Neural progenitor cell (in vitro differentiated cells): ENCODE data around the gene ZIM2.

Experiments
- CTCF ChIP-seq: fragments of 200-600 bp; sonication (generic); IDR thresholded peaks from 2 replicates; pipeline ENCODE4 v1.5.1; 2017; ENCODE audit warnings: antibody characterized with exemption, mild to moderate bottlenecking
- EZH2 ChIP-seq: fragments of 200-600 bp; sonication (generic); IDR thresholded peaks from 2 replicates; pipeline ENCODE4 v1.6.1; 2017; ENCODE audit warnings: antibody characterized with exemption, mild to moderate bottlenecking, moderate library complexity
- EZH2phosphoT487 ChIP-seq: fragments of 200-600 bp; sonication (generic); IDR thresholded peaks from 2 replicates; pipeline ENCODE4 v1.6.1; 2017; ENCODE audit warnings: antibody characterized with exemption

- TF ChIP-seq EZH2 (no peak), CTCF (no peak), EZH2phosphoT487 (no peak)
These were observed 89.4 kb downstream of the ZIM2 start for GRCh38 chr19:56751078-56751489.
